OCI-LY3 (cell line): ENCODE results near the gene GIMAP2.

ENCODE experiments used
- CTCF ChIP-seq: fragments of 200-600, 300-600 bp; sonication (generic); IDR thresholded peaks from 2 replicates; pipeline ENCODE4 v1.5.1; 2014; ENCODE audit warnings: antibody characterized with exemption, low read length, low read depth
- EZH2phosphoT487 ChIP-seq: fragments of 200-600 bp; shearing (Covaris generic); IDR thresholded peaks from 2 replicates; pipeline ENCODE4 v1.6.1; 2018; ENCODE audit warnings: antibody characterized with exemption, mixed run types, low read depth

- TF ChIP-seq CTCF, result no peak
- no peak for TF ChIP-seq EZH2phosphoT487
Measured at GRCh38 chr7:150740053-150740452, 54.5 kb downstream of the GIMAP2 start.
